Measurements from ENCODE around the gene MTCL3.

The MTCL3 gene

GRCh38 chr6:127514773-127515227, 4.3 kb downstream of the MTCL3 start:
- no peak for DNase-seq

- no peak for DNase-seq
Observed at GRCh38 chr6:127514179-127514772, 4.9 kb downstream of the MTCL3 start.

GRCh38 chr6:127513425-127513824, 5.7 kb downstream of the MTCL3 start:
- no peak for DNase-seq

GRCh38 chr6:127510876-127511275, 8.3 kb downstream of the MTCL3 start:
- no peak for DNase-seq

GRCh38 chr6:127506894-127507293, 12.2 kb downstream of the MTCL3 start:
- DNase-seq, result no peak

GRCh38 chr6:127503022-127503421, 16.1 kb downstream of the MTCL3 start:
- no peak for DNase-seq

- DNase-seq, result no peak
Observed at GRCh38 chr6:127497410-127497809, 21.7 kb downstream of the MTCL3 start.

- no peak for DNase-seq
Observed at GRCh38 chr6:127496471-127496870, 22.7 kb downstream of the MTCL3 start.

GRCh38 chr6:127494240-127494767, 24.8 kb downstream of the MTCL3 start:
- no peak for DNase-seq

- no peak for DNase-seq
Observed at GRCh38 chr6:127489248-127489647, 29.9 kb downstream of the MTCL3 start.

- DNase-seq, result no peak
Observed at GRCh38 chr6:127486934-127487333, 32.2 kb downstream of the MTCL3 start.

- DNase-seq, result no peak
Observed at GRCh38 chr6:127484212-127484863, 34.8 kb downstream of the MTCL3 start.

GRCh38 chr6:127483399-127484055, 35.6 kb downstream of the MTCL3 start:
- no peak for DNase-seq

GRCh38 chr6:127482325-127482724, 36.8 kb downstream of the MTCL3 start:
- no peak for DNase-seq

- DNase-seq, result no peak
Observed at GRCh38 chr6:127481628-127482027, 37.5 kb downstream of the MTCL3 start.

- no peak for DNase-seq
Observed at GRCh38 chr6:127481111-127481510, 38.0 kb downstream of the MTCL3 start.

GRCh38 chr6:127477658-127478057, 41.5 kb downstream of the MTCL3 start:
- no peak for DNase-seq

- no peak for DNase-seq
Observed at GRCh38 chr6:127475823-127476176, 43.3 kb downstream of the MTCL3 start.

GRCh38 chr6:127475135-127475822, 43.9 kb downstream of the MTCL3 start:
- DNase-seq, result no peak

GRCh38 chr6:127471379-127472255, 47.5 kb downstream of the MTCL3 start:
- no peak for DNase-seq

- no peak for DNase-seq
Observed at GRCh38 chr6:127468936-127469335, 50.2 kb downstream of the MTCL3 start.

- no peak for DNase-seq
Observed at GRCh38 chr6:127466416-127466815, 52.7 kb downstream of the MTCL3 start.
